Neural crest cell (in vitro differentiated cells): ENCODE data around the gene MYLK2. TPM values are rescaled to one million over a fixed set of nuclear protein-coding genes. Genes with fewer than 3 reads are reported as not detected.
A peak's percentile ranks its signal among the peaks of the same experiment; 100 is the strongest.

Experiments
- DNase-seq: peaks from one replicate; pipeline ENCODE4 v3.0.0; 2021; ENCODE audit warnings: low read depth, mixed read lengths, low spot score
- H3K27ac Mint-ChIP-seq: one replicate; pipeline ENCODE4 v1.8.0; 2021; ENCODE audit warnings: mild to moderate bottlenecking, mixed read lengths; ENCODE audit not compliant: unreplicated experiment
- H3K27me3 Mint-ChIP-seq: 2 replicates; pipeline ENCODE4 v1.8.0; 2021; ENCODE audit warnings: low read depth, mild to moderate bottlenecking, mixed read lengths
- H3K36me3 Mint-ChIP-seq: 2 replicates; pipeline ENCODE4 v1.8.0; 2021; ENCODE audit warnings: low read depth, mild to moderate bottlenecking, mixed read lengths
- H3K4me1 Mint-ChIP-seq: 2 replicates; pipeline ENCODE4 v1.8.0; 2021; ENCODE audit warnings: mixed read lengths
- H3K4me3 Mint-ChIP-seq: one replicate; pipeline ENCODE4 v1.8.0; 2021; ENCODE audit warnings: mild to moderate bottlenecking, mixed read lengths
- H3K9me3 Mint-ChIP-seq: 2 replicates; pipeline ENCODE4 v1.8.0; 2021; ENCODE audit warnings: mixed read lengths
- total RNA-seq: library from RNA; stranded (reverse); gene quantifications from 2 replicates; pipeline ENCODE4 v1.2.1, GENCODE V29; 2021
- TF ChIP-seq, protein P1 (sequence below): fragments of 200-600 bp; sonication (generic); conservative IDR thresholded peaks from 2 replicates; pipeline ENCODE4 v1.5.0; 2021; ENCODE audit warnings: antibody characterized with exemption, mild to moderate bottlenecking

MYLK2 gene
- total RNA-seq, 1 donor from 2014 or later: 1.6 TPM

- H3K27ac Mint-ChIP-seq: no peak overlapping the region
- no peaks in the 10 kb centered on the region for H3K9me3 Mint-ChIP-seq
- H3K4me3 Mint-ChIP-seq: peak overlapping the region; percentile 78
- peaks cover 24% of the 10 kb centered on the region for H3K27me3 Mint-ChIP-seq
- no peak for DNase-seq
- no peaks in the 10 kb centered on the region for H3K36me3 Mint-ChIP-seq
- TF ChIP-seq, protein P1, sequence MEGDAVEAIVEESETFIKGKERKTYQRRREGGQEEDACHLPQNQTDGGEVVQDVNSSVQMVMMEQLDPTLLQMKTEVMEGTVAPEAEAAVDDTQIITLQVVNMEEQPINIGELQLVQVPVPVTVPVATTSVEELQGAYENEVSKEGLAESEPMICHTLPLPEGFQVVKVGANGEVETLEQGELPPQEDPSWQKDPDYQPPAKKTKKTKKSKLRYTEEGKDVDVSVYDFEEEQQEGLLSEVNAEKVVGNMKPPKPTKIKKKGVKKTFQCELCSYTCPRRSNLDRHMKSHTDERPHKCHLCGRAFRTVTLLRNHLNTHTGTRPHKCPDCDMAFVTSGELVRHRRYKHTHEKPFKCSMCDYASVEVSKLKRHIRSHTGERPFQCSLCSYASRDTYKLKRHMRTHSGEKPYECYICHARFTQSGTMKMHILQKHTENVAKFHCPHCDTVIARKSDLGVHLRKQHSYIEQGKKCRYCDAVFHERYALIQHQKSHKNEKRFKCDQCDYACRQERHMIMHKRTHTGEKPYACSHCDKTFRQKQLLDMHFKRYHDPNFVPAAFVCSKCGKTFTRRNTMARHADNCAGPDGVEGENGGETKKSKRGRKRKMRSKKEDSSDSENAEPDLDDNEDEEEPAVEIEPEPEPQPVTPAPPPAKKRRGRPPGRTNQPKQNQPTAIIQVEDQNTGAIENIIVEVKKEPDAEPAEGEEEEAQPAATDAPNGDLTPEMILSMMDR: no peak
- H3K4me1 Mint-ChIP-seq: peaks cover 29% of the 10 kb centered on the region
These were observed 40.3 kb downstream of the MYLK2 start for GRCh38 chr20:31859266-31859997.

DNA sequence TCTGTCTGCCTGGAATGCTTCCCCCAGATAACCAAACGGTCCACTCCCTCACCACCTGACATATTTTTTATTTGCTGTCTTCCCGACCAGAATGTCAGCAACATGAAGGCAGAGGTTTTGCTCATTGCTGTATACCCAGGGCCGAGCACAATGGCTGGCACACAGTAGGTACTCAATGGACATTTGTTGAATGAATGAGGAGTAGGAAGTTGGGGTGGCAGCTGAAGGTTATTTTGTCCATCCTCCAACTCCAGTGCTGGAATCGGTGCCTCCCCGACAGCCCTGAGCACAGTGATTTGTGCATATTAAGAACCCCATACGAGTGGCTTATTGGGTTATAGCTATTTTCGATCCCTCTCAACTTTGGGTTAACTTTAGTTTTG is 40.8 kb downstream of the MYLK2 start:
- peaks cover 29% of the 10 kb centered on the region for H3K4me1 Mint-ChIP-seq

DNA sequence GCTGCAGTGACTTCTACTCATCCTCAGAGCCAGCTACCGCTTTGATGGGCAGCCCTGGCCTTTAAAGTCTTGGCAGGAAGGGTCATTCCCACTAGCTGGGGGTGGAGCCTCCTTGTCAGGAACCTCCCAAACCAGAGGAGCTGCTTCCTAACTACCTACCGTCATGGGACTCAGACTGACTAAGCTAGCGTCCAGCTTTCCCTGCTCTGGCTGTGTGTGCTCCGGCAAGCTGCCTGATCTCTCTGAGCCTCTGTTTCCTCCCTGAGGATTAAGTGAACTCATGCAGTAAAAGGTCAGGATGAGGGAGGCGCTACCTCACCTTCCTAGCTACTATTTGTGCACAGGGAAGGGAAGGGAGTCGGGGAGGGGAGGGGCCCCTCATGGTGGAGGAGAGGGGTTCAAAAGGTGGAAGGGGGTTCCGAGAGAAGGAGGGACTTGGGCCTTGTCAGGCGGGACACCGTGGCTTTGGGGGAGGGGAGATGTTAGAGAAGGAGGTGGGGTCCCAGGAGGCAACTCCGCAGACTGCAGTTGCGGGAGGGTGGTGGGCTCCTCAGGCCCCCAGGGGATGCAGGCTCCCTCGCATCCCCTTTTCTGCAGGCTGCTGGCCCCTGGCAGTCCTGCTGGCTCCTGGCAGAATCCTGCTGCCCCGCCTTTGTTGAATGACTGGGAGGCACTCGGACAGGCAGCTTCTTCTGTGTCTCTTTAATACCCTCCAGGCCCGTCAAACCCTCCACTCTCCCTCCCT is 41.4 kb downstream of the MYLK2 start:
- H3K27me3 Mint-ChIP-seq: peaks cover 24% of the 10 kb centered on the region
- H3K27ac Mint-ChIP-seq: no peak overlapping the region
- no peak for DNase-seq
- peaks cover 29% of the 10 kb centered on the region for H3K4me1 Mint-ChIP-seq
- no peaks in the 10 kb centered on the region for H3K9me3 Mint-ChIP-seq
- TF ChIP-seq, protein P1: no peak
- H3K36me3 Mint-ChIP-seq: no peaks in the 10 kb centered on the region
- peak overlapping the region; percentile 78 for H3K4me3 Mint-ChIP-seq

More for the DNA sequence above, 40.8 kb downstream of the MYLK2 start:
- peak overlapping the region; percentile 78 for H3K4me3 Mint-ChIP-seq
- H3K36me3 Mint-ChIP-seq: no peaks in the 10 kb centered on the region
- H3K9me3 Mint-ChIP-seq: no peaks in the 10 kb centered on the region
- no peak for DNase-seq
- TF ChIP-seq, protein P1: no peak
- peaks cover 24% of the 10 kb centered on the region for H3K27me3 Mint-ChIP-seq
- H3K27ac Mint-ChIP-seq: no peak overlapping the region

DNA sequence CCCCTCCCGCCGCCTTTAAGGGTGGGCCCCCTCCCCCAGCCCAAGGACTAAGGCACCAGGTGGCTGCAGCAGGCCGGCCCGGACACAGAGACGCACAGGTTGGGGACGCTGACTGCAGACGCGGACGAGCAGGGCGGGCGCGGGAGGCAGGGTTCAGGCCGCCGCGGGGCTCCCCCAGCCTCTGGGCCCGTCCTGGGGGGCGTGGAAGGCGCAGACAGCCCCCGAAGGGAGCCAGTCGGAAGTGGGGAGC is 41.9 kb downstream of the MYLK2 start:
- H3K36me3 Mint-ChIP-seq: no peaks in the 10 kb centered on the region
- TF ChIP-seq, protein P1: no peak
- no peak for DNase-seq
- no peaks in the 10 kb centered on the region for H3K9me3 Mint-ChIP-seq
- no peak overlapping the region for H3K27ac Mint-ChIP-seq
- peak overlapping the region; percentile 78 for H3K4me3 Mint-ChIP-seq
- H3K4me1 Mint-ChIP-seq: peaks cover 29% of the 10 kb centered on the region
- H3K27me3 Mint-ChIP-seq: peaks cover 24% of the 10 kb centered on the region

DNA sequence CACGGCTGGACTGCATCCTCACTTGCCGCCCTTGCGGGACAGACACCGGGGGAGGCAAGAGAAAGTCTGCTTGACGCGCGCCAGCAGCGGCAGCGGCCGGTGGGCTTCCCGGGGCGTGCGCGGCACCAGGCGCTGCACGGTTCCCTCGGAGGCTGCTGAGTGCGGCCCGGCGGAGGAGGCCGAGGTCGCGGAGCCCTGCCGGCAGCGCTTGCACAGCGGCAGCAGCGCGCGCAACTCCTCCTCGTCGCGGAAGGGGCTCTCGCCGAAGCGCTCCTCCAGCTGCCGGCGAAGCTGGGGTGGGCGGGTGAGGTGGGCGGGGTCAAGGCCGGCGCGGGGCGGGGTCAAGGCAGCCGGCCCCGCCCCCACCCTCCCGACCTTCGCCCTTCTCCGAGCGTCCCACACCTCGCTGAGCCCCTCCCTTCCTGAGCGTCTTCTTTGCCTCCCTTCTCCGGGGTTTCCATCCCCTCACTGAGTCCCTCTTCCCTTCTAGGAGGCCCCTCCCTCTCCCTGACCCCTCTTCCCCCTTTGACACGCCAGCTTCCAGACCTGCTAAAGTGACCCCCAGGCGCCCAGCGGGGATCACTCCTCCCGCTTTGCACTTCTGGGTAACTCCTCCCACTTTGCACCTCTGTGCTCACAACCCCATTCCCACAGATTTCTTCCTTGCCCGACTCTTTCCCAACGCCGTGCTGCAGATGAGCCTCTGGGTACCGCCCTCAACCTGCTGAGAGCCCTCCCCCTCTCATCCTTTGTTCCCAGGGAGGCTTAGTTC is 42.4 kb downstream of the MYLK2 start:
- H3K9me3 Mint-ChIP-seq: no peaks in the 10 kb centered on the region
- TF ChIP-seq, protein P1: no peak
- H3K27me3 Mint-ChIP-seq: peaks cover 24% of the 10 kb centered on the region
- peak overlapping the region; percentile 93 for H3K27ac Mint-ChIP-seq
- peaks cover 29% of the 10 kb centered on the region for H3K4me1 Mint-ChIP-seq
- H3K36me3 Mint-ChIP-seq: no peaks in the 10 kb centered on the region
- H3K4me3 Mint-ChIP-seq: peak overlapping the region; percentile 94
- peak; percentile 88 for DNase-seq
